ENCODE data around the gene TENT4B.

Gene TENT4B

DNA sequence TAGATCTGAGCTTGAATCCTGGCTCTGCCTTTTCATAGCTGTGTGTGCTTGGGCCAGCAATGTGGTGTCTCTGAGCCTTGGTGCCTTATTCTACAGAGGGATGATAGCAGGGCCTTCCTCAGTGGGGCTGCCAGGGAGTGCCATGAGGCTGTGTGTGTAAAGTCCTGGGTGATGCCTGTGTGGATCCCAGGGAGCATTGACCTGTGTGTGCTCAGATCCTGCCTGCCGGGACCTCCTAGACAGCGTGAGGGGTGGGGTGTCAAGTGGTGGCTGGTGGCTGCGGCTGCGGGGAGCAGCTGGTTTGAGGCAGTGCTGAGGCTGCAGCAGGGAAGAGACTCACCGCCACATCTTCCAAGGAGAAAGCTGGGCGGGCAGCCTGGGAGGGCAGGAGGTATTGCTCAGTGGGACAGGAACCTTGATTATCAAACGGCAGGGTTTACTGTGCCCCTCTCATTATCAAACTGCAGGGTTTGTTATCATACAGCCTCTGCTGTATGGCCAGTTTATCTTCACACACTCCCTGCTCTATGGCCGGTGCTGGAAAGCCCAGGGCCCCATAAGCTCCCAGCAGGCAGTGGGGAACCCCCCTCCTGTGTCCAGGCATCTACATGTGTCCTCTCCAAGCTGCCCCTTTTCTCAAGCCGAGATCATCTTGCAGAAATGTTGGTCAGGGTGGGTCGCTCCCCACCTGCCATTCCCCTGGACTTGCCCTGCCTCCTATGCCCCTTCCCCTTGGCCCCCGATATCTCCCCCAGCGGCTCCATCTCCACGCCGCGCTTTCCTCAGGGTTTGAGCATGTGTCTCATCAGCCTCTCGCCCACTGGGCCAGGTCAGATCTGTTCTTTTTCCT lies 110.2 kb downstream of the TENT4B start:
- H3K27me3 ChIP-seq (ENCODE audit: insufficient read depth, low read length), result peaks cover 2% of the 10 kb centered on the region
- no peaks in the 10 kb centered on the region for H3K36me3 ChIP-seq (ENCODE audit: insufficient read depth, low read length)
- no peak overlapping the region for H2AFZ ChIP-seq (ENCODE audit: low read depth, low read length)
- H3K9me3 ChIP-seq (ENCODE audit: low read length), result no peaks in the 10 kb centered on the region
- H3K4me1 ChIP-seq (ENCODE audit: insufficient read depth, low read length), result peaks cover 19% of the 10 kb centered on the region
- H3K4me3 ChIP-seq (ENCODE audit: low read length), result no peak overlapping the region

DNA sequence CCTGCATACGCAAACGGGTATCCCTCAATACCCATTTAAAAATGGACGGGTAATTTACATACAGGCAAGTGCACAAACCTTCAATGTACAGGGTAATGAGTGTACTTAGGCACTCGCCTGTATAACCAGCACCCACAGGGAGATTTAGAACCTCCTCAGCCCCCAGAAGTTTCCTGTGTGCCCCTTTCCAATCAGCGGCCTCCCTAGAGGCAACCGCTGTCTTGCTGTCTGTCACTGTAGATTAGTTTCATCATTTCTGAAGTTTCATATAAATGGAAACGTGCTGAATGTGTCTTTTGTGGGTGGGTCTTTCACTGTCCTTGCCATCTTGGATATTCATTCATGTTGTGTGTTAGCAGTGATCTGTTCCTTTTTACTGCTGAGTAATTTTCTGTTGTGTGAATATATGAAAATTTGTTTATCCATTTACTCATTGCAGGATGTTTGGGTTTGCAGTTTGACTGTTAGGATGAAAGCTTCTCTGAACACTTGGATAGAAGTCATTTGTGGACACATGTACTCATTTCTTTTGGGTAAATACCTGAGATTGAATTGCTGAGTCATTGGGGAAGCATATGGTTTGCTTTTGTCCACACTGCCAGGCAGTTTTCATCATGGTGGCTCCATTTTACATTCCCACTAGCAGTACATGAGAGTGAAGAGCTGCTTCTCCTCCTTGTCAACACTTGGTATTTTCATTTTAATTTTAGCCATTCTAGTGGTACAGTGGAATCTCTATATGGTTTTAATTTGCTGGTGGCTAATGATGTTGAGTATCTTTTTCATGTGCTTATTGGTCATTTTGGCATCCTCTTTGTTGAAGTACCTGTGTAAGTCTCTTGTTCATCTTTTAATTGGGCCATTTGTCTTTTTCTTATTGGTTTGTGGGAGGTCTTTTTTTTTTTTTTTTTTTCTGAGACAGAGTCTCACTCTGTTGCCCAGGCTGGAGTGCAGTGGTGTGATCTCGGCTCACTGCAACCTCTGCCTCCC lies 111.1 kb downstream of the TENT4B start:
- Histone ChIP-seq H3K4me3 (ENCODE audit: low read length) (no peak overlapping the region), H2AFZ (ENCODE audit: low read depth, low read length) (no peak overlapping the region), H3K27me3 (ENCODE audit: insufficient read depth, low read length) (peaks cover 2% of the 10 kb centered on the region), H3K9me3 (ENCODE audit: low read length) (no peaks in the 10 kb centered on the region), H3K4me1 (ENCODE audit: insufficient read depth, low read length) (peaks cover 13% of the 10 kb centered on the region), H3K36me3 (ENCODE audit: insufficient read depth, low read length) (no peaks in the 10 kb centered on the region)

GRCh38 chr16:50265260-50265659 lies 112.2 kb downstream of the TENT4B start:
- Histone ChIP-seq H3K36me3 (ENCODE audit: insufficient read depth, low read length) (no peaks in the 10 kb centered on the region), H2AFZ (ENCODE audit: low read depth, low read length) (no peak overlapping the region), H3K4me3 (ENCODE audit: low read length) (no peak overlapping the region), H3K9me3 (ENCODE audit: low read length) (no peaks in the 10 kb centered on the region), H3K27me3 (ENCODE audit: insufficient read depth, low read length) (peaks cover 2% of the 10 kb centered on the region), H3K4me1 (ENCODE audit: insufficient read depth, low read length) (peaks cover 6% of the 10 kb centered on the region)

GRCh38 chr16:50265716-50266336 lies 112.7 kb downstream of the TENT4B start:
- Histone ChIP-seq H3K9me3 (ENCODE audit: low read length) (no peaks in the 10 kb centered on the region), H3K36me3 (ENCODE audit: insufficient read depth, low read length) (no peaks in the 10 kb centered on the region), H3K27me3 (ENCODE audit: insufficient read depth, low read length) (peaks cover 2% of the 10 kb centered on the region), H3K4me1 (ENCODE audit: insufficient read depth, low read length) (peaks cover 6% of the 10 kb centered on the region), H3K4me3 (ENCODE audit: low read length) (no peak overlapping the region), H2AFZ (ENCODE audit: low read depth, low read length) (no peak overlapping the region)

DNA sequence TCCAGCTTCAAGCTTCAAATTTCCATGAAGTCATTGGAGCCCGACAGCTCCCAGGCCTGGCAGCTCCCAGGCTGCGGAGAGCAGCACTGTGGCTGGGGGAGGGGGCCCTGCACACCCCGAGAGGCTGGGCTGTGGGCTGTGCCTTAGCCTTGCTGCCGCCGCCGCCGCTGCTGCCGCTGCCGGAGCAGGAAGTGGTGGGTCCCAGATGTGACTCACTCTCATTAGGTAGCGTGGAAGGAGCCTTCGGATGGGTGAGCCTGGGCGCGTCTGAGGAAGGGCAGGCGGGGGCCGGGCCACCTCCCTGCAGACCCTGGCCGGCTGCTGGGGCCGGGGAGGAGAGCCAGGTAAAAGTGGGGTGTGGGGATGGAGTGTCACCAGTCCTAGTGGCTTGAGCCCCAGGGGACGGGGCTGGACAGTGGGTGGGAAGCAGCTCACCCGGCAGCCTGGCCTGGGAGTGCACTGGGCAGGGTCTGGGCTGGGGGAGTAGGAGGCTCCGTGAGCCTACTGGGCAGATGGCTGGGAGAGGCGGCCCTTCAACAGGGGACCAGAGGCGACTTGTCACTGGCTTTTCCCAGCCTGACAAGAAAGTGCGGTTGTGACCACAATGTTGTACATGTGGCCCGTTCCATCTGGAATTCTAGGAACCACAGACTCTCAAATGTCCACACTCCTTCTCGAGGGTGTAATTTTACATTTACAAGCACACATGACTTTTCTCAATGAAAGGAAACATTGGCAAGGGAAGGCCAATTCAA lies 113.4 kb downstream of the TENT4B start, which contains the start of gene ADCY7:
Gene ADCY7 (plus strand): TSS at position 215 of the 755 bp plus-strand sequence. CDS start 21,629 bp downstream, outside the sequence.
- no peak within 1 kb of the TSS for H3K4me3 ChIP-seq (ENCODE audit: low read length)

GRCh38 chr16:50267151-50267631 lies 114.1 kb downstream of the TENT4B start:
- Histone ChIP-seq H3K4me1 (ENCODE audit: insufficient read depth, low read length) (peaks cover 6% of the 10 kb centered on the region), H3K36me3 (ENCODE audit: insufficient read depth, low read length) (no peaks in the 10 kb centered on the region), H3K4me3 (ENCODE audit: low read length) (no peak overlapping the region), H2AFZ (ENCODE audit: low read depth, low read length) (no peak overlapping the region), H3K9me3 (ENCODE audit: low read length) (no peaks in the 10 kb centered on the region), H3K27me3 (ENCODE audit: insufficient read depth, low read length) (peaks cover 2% of the 10 kb centered on the region)

More for the DNA sequence above, 113.4 kb downstream of the TENT4B start, which contains the start of gene ADCY7:
- no peak within 1 kb of the TSS for H2AFZ ChIP-seq (ENCODE audit: low read depth, low read length)
- peaks cover 2% of the 10 kb centered on the region for H3K27me3 ChIP-seq (ENCODE audit: insufficient read depth, low read length)
- H3K4me1 ChIP-seq (ENCODE audit: insufficient read depth, low read length), result peaks cover 6% of the 10 kb centered on the region
- H3K36me3 ChIP-seq (ENCODE audit: insufficient read depth, low read length), result no peaks in the 10 kb centered on the region
- H3K9me3 ChIP-seq (ENCODE audit: low read length), result no peaks in the 10 kb centered on the region

- Histone ChIP-seq H3K4me1 (ENCODE audit: insufficient read depth, low read length) (peaks cover 6% of the 10 kb centered on the region), H3K9me3 (ENCODE audit: low read length) (no peaks in the 10 kb centered on the region), H3K4me3 (ENCODE audit: low read length) (no peak overlapping the region), H3K36me3 (ENCODE audit: insufficient read depth, low read length) (no peaks in the 10 kb centered on the region), H2AFZ (ENCODE audit: low read depth, low read length) (no peak overlapping the region), H3K27me3 (ENCODE audit: insufficient read depth, low read length) (peaks cover 2% of the 10 kb centered on the region)
Observed at GRCh38 chr16:50267651-50268050, 114.5 kb downstream of the TENT4B start.

GRCh38 chr16:50268352-50268751 lies 115.2 kb downstream of the TENT4B start:
- Histone ChIP-seq H3K27me3 (ENCODE audit: insufficient read depth, low read length) (no peaks in the 10 kb centered on the region), H3K4me1 (ENCODE audit: insufficient read depth, low read length) (peaks cover 6% of the 10 kb centered on the region), H3K36me3 (ENCODE audit: insufficient read depth, low read length) (no peaks in the 10 kb centered on the region), H2AFZ (ENCODE audit: low read depth, low read length) (no peak overlapping the region), H3K9me3 (ENCODE audit: low read length) (no peaks in the 10 kb centered on the region), H3K4me3 (ENCODE audit: low read length) (no peak overlapping the region)

- no peak overlapping the region for H2AFZ ChIP-seq (ENCODE audit: low read depth, low read length)
- no peak overlapping the region for H3K4me3 ChIP-seq (ENCODE audit: low read length)
- H3K36me3 ChIP-seq (ENCODE audit: insufficient read depth, low read length), result no peaks in the 10 kb centered on the region
- H3K9me3 ChIP-seq (ENCODE audit: low read length), result no peaks in the 10 kb centered on the region
- peaks cover 6% of the 10 kb centered on the region for H3K4me1 ChIP-seq (ENCODE audit: insufficient read depth, low read length)
- no peaks in the 10 kb centered on the region for H3K27me3 ChIP-seq (ENCODE audit: insufficient read depth, low read length)
Observed at GRCh38 chr16:50269061-50269705, 116.1 kb downstream of the TENT4B start.

DNA sequence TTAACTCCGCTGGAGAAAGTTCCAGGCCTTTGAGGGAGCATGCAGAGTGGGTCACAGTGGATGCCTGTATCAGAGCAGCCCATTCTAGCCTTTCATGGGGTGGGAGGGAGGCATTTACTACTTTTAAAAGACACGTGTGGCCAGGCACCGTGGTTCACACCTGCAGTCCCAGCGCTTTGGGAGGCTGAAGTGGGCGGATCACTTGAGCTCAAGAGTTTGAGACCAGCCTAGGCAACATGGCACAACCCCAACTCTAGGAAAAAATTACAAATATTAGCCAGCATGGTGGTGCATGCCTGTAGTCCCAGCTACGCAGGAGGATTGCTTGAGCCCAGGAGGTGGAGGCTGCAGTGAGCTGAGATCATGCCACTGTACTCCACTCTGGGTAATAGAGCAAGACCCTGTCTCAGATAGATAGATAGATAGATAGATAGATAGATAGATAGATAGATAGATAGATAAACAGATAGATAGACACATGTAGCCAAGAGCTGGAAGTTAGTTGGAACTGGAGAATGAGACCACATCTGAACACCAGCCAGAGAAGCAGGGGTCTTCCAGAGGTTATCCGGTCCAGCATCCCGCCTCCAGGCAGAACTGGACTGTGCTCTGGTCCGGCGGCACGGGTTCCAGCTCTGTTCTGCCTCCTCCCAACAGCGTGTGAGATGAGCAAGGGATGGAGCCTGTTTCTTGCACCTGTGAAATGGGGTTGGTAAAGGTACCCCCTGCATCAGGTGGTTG lies 116.8 kb downstream of the TENT4B start:
- no peak overlapping the region for H2AFZ ChIP-seq (ENCODE audit: low read depth, low read length)
- H3K4me1 ChIP-seq (ENCODE audit: insufficient read depth, low read length), result peaks cover 6% of the 10 kb centered on the region
- H3K36me3 ChIP-seq (ENCODE audit: insufficient read depth, low read length), result no peaks in the 10 kb centered on the region
- H3K4me3 ChIP-seq (ENCODE audit: low read length), result no peak overlapping the region
- no peaks in the 10 kb centered on the region for H3K9me3 ChIP-seq (ENCODE audit: low read length)
- no peaks in the 10 kb centered on the region for H3K27me3 ChIP-seq (ENCODE audit: insufficient read depth, low read length)

GRCh38 chr16:50270510-50271147 lies 117.5 kb downstream of the TENT4B start:
- H3K36me3 ChIP-seq (ENCODE audit: insufficient read depth, low read length), result no peaks in the 10 kb centered on the region
- H3K27me3 ChIP-seq (ENCODE audit: insufficient read depth, low read length), result no peaks in the 10 kb centered on the region
- H3K9me3 ChIP-seq (ENCODE audit: low read length), result no peaks in the 10 kb centered on the region
- H3K4me3 ChIP-seq (ENCODE audit: low read length), result no peak overlapping the region
- H2AFZ ChIP-seq (ENCODE audit: low read depth, low read length), result no peak overlapping the region
- H3K4me1 ChIP-seq (ENCODE audit: insufficient read depth, low read length), result peaks cover 6% of the 10 kb centered on the region
